ENCODE data around the gene RRBP1. TPM values are rescaled to one million over a fixed set of nuclear protein-coding genes. Genes with fewer than 3 reads are reported as not detected.

The RRBP1 gene
- total RNA-seq, 1 donor from 2014 or later: 46.7 TPM

- no peak for TF ChIP-seq CTCF (conservative IDR thresholded peaks at IDR 0.05)
- H3K4me1 Mint-ChIP-seq: peaks cover 8% of the 10 kb centered on the region
- H3K36me3 Mint-ChIP-seq (ENCODE audit: low read depth): no peaks in the 10 kb centered on the region
- no peak for DNase-seq (ENCODE audit: low read depth, low spot score)
- no peaks in the 10 kb centered on the region for H3K9me3 Mint-ChIP-seq
- H3K27me3 Mint-ChIP-seq (ENCODE audit: low read depth): no peaks in the 10 kb centered on the region
- H3K27ac Mint-ChIP-seq (ENCODE audit: unreplicated experiment): no peak overlapping the region
- H3K4me3 Mint-ChIP-seq: no peak overlapping the region
Observed at GRCh38 chr20:17611290-17611539, 70.8 kb downstream of the RRBP1 start.

DNA sequence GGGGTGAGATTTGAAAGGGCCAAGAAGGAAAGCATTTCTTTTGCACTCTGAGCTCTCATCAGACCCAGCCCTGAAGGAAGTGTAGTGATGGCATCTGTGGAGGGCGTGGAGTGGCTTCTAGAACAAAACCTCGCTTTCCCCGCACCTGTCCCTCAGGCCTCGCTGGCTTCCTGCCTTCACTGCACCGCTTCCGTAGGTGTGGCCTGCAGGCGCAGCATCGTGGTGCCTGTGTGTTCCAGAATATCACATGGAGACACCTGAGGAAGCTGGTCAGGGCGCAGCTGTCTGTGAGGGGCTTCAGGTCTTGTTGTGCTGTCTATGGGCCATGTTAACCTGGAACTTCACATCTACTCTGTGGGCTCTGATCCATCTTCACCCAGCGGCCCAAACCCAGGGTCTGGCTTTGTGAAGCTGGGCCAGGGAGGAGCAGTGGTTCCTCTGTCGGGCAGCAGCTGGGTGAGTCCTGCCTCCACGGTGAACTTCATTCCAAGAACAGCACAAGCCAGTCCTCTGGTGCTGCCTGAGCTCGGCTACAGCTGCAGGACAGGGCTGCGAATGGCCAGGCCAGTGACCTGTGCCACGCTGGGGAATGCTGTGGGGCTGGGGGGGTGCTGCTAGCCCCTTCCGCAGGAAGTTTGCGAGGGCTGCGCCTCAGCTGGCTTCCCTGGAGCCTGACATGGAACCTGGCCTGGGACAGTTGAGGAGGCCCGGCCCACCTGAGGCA lies 71.3 kb downstream of the RRBP1 start:
- H3K36me3 Mint-ChIP-seq (ENCODE audit: low read depth): no peaks in the 10 kb centered on the region
- TF ChIP-seq CTCF (conservative IDR thresholded peaks at IDR 0.05): no peak
- no peaks in the 10 kb centered on the region for H3K27me3 Mint-ChIP-seq (ENCODE audit: low read depth)
- H3K9me3 Mint-ChIP-seq: no peaks in the 10 kb centered on the region
- H3K4me3 Mint-ChIP-seq: no peak overlapping the region
- peaks cover 12% of the 10 kb centered on the region for H3K4me1 Mint-ChIP-seq
- no peak overlapping the region for H3K27ac Mint-ChIP-seq (ENCODE audit: unreplicated experiment)
- DNase-seq (ENCODE audit: low read depth, low spot score): no peak

- no peak overlapping the region for H3K4me3 Mint-ChIP-seq
- H3K27me3 Mint-ChIP-seq (ENCODE audit: low read depth): no peaks in the 10 kb centered on the region
- no peak for TF ChIP-seq CTCF (conservative IDR thresholded peaks at IDR 0.05)
Observed at GRCh38 chr20:17609811-17610377, 72.1 kb downstream of the RRBP1 start.

GRCh38 chr20:17608701-17609497 lies 73.1 kb downstream of the RRBP1 start:
- Mint-ChIP-seq H3K27ac (ENCODE audit: unreplicated experiment) (no peak overlapping the region), H3K36me3 (ENCODE audit: low read depth) (no peaks in the 10 kb centered on the region), H3K27me3 (ENCODE audit: low read depth) (no peaks in the 10 kb centered on the region), H3K4me3 (no peak overlapping the region), H3K4me1 (peaks cover 22% of the 10 kb centered on the region), H3K9me3 (no peaks in the 10 kb centered on the region)
- DNase-seq (ENCODE audit: low read depth, low spot score): no peak
- TF ChIP-seq CTCF (conservative IDR thresholded peaks at IDR 0.05): no peak

More at GRCh38 chr20:17609811-17610377, 72.1 kb downstream of the RRBP1 start:
- H3K27ac Mint-ChIP-seq (ENCODE audit: unreplicated experiment): no peak overlapping the region
- H3K4me1 Mint-ChIP-seq: peaks cover 17% of the 10 kb centered on the region
- H3K36me3 Mint-ChIP-seq (ENCODE audit: low read depth): no peaks in the 10 kb centered on the region
- no peaks in the 10 kb centered on the region for H3K9me3 Mint-ChIP-seq
- DNase-seq (ENCODE audit: low read depth, low spot score): no peak

GRCh38 chr20:17606001-17606400 lies 76.0 kb downstream of the RRBP1 start:
- no peak for DNase-seq (ENCODE audit: low read depth, low spot score)
- H3K27me3 Mint-ChIP-seq (ENCODE audit: low read depth): no peaks in the 10 kb centered on the region
- peaks cover 28% of the 10 kb centered on the region for H3K4me1 Mint-ChIP-seq
- no peaks in the 10 kb centered on the region for H3K9me3 Mint-ChIP-seq
- peak overlapping the region; percentile 41 for H3K4me3 Mint-ChIP-seq
- TF ChIP-seq CTCF (conservative IDR thresholded peaks at IDR 0.05): no peak
- H3K36me3 Mint-ChIP-seq (ENCODE audit: low read depth): no peaks in the 10 kb centered on the region
- H3K27ac Mint-ChIP-seq (ENCODE audit: unreplicated experiment): no peak overlapping the region

All from neural crest cell (in vitro differentiated cells).